HG03521 (cell line): ENCODE data around the gene ZNF770.
"Not testable (repeated sequence)": the region's sequence is repeated elsewhere in the genome, so short reads cannot be mapped to it uniquely, and the experiment has no call there.

Experiments
- ATAC-seq: cut with Tn5 transposase; IDR thresholded peaks from one replicate; pipeline ENCODE4 v1.9.1; 2021; ENCODE audit warnings: mild to moderate bottlenecking, moderate library complexity; ENCODE audit not compliant: unreplicated experiment

ZNF770 gene

DNA sequence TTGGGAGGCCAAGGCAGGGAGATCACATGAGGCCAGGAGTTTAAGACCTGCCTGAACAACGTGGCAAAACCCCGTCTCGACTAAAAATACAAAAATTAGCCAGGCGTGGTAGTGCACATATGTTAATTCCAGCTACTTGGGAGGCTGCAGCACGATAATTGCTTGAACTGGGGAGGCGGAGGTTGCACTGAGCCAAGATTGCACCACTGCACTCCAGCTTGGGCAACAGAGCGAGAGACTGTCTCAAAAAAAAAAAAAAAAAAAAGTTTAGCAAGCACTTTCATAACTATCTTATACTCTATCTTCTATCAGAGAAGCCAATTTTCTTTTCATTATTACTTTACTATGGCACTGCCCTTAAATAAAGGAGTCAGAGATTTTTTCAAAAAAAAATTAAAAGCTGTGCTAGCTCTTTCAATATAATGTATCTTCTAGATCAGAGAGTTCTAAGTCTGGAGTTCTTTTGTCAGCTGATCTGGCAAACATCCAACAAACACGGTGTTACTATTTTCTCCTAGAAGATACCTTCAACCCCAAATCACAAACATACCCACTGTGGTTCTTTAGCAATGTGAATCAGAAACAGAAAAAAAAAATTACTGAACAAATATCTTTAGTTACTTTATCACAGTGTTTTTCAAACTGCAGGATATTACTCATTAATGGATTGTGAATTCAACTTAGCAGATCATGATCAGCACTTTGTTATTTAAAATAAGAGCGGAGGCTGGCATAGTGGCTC, 3.0 kb downstream of the ZNF770 start:
- no peak for ATAC-seq

DNA sequence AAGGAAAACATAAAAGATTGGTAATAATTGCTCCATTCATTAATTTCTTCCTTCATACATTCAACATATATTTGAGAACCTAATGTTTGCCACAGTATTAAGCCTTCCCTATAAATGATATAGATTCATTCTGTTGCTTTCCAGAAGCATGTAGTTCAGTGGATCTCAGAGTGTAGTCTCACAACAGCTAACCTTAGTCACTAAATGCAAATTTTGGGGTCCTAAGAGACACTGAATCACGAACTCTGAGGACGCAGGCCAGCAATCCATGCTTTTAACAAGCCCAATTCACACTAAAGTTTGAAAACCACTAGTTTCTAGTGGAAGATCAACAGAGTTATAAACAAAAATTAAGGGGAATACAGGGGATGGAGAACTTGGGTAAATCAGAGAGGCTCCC, 11.3 kb downstream of the ZNF770 start:
- no peak for ATAC-seq

DNA sequence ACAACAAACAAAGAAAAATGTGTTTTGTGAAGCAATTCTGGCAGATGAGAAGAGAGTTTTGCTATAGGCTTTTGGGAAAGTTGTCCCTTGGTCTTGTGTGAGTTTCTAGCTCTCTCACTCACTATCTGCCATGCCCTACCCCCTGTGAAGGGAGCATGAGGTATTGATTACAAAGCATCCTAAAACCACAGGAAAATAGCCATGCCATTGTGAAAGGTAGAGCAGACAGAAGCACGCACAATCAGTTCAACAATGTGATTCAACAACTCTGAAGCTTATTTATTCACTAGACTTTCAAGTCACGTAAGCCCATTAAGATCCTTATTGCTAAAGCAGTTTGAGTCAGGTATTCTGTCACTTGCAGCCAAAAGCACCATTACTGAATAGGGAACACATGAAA, 12.0 kb downstream of the ZNF770 start:
- ATAC-seq: no peak

DNA sequence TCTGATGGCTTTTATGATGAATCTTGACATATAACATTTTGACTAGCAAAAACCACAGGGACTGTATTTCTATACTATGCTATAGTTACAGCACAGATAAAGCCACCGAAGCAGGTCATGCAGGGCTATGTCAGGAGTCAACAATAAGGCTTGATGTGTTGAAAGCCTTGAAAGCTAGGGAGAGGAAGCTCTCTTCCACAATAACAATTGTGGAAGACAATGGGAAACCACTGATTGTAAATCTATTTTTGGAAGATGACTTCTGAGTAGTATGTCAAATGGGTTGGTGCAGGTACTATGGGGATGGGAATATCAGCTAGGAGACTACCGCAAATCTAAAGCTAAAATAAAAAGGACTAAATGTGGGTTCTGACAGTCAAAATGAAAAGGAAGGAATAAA, 14.6 kb downstream of the ZNF770 start:
- no peak for ATAC-seq

DNA sequence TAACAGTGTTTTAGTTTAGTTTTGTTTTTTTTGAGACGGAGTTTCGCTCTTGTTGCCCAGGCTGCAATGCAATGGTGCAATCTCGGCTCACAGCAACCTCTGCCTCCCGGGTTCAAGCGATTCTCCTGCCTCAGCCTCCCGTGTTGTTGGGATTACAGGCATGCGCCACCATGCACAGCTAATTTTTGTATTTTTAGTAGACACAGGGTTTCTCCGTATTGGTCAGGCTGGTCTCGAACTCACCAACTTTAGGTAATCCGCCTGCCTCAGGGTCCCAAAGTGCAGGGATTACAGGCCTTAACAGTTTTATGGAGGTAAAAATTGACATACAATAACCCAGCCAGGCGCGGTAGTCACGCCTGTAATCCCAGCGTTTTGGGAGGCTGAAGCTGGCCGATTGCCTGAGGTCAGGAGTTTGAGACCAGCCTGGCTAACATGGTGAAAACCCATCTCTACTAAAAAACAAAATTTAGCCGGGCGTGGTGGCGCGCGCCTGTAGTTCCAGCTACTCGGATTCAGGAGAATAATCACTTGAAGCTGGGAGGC, 17.9 kb downstream of the ZNF770 start:
- peak; percentile 6 for ATAC-seq

DNA sequence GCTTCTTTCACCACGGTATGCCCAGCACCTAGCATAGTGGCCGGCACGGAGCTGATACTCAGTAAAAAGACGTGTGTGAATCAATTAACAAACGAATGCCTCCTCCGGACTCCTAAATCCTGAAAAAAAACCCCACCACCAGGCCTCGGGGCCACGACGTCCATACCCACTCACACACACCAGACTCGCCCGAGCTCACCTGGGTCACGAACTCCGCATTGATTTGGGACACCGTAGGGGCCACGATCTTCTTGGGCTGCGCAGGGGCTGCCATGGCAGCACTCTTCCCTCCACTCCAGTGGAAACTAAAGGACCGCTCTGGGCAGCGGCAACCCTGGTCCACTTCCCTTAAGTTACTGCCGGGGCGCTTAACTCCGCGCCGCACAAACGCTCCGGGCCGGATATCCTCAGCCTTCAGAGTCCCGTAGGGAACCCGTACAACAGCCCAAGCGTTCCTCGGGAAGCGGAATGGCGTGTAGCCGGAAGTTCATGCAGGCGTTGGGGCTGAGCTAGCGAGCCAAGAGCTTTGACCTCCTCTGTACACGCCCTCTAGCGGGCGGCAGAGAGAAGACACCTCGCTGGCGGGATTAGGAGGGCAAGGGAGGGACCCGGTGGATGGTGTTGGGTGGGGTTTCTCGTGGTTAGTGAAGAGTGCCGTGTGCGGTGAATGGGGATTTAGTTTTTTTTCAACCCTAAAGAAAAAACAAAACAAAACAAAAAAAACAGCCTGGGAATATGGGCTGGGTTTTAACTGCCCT, 18.6 kb downstream of the ZNF770 start, which contains the start of gene AQR:
TSS of gene AQR (minus strand) at position 403 of the 758 bp plus-strand sequence. CDS start at position 274, 129 bp downstream.
- peak; percentile 99 for ATAC-seq

DNA sequence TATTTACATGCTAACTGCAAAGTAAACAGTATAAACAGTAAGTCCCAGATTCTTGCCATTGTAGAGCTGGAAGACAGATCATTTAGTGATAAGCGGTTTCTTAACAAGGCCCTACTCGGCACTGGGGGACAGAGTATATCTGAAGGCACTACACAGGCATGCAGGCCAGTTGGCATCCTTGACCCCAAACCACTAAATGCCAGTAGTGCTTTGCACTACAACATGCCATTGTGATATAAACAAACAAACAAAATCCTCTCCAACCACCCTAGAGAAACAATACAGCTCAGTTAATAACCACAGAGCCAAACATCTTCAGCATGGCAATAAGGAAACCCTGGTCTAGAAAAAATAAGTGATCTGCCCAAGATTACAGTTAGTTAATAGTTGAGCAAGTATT, 23.8 kb downstream of the ZNF770 start:
- no peak for ATAC-seq

DNA sequence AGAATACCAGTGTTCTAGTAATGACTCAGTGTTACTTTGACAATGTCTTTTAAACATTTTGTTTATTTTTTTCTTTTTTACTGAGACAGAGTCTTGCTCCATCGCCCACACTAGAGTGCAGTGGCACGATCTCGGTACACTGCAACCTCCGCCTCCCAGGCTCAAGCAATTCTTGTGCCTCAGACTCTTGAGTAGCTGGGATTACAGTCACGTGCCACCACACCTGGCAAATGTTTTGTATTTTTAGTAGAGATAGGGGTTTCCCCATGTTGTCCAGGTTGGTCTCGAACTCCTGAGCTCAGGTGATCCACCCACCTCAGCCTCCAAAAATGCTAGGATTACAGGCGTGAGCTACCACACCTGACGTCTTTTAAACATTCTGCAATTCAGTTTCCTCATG, 34.2 kb downstream of the ZNF770 start:
- ATAC-seq: no peak

DNA sequence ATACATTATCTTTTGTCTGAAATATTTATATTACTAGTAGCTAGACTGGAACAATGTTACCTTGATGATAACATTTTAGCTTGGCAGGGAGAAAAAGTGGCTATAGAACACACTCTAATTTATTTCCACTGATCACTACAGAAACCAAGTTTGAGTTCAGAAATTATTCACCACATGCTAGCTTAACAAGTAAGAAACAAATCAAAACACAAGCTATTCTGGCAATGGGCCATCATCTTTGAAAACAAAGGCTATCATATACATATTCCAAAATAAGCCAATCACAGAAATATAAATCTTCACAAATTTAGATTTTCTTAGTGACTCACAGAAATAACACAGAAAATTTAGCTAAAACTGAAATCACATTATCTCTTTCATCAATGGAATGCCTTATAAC, 35.6 kb downstream of the ZNF770 start:
- no peak for ATAC-seq

DNA sequence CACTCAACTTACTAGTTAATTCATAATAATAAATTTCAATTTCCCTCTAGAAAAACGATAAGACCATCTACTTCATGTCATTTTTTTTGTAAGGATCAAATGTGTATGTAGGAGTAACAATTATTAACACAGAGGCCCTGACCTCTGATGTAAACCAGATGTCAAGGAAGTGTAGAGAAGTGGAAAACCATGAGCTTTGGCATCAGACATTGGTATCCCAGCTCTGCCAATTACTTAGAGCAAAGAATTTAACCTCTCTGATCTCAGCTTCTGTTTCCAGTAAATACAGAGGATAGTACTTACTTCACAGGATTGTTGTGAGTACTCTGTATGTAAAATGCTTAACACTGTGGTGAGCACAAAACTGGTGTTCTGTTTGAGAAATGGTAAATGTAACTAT, 36.1 kb downstream of the ZNF770 start:
- no peak for ATAC-seq

DNA sequence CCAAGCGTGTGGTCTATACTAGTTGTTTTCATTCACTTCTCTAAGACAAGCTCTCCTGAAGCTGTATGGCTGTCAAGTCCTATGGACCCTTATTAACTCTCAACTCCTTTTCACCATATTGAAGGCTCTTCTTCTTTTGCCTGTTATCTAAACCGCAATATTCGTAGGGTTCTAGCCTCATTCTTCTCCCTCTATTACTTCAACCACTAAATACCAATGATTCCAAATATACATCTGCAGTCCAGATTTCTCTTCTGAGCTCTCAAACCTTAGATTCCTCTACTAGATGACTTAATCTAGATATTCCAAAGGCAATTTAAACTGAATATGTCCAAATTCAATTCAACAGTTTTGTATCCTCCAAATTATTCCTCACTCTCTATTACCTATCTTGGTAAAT, 43.2 kb downstream of the ZNF770 start:
- ATAC-seq: no peak

DNA sequence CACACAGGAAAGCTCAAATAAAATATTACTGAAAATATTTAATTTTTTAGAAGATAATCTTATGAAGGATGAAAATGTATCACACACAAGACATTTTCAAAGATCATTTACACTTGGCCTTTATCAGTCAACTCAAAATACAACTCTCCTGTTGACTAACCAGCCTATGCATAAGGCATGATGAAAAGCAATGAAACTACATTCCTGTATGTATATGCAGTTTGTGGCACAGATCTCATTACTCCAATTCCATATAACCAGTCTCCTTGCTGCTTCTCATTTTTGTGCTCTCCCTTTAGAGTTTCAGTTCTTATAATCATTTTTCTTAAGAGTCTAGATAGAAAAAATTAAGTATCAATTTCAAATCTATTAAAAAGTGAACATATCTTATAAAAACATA, 44.4 kb downstream of the ZNF770 start:
- no peak for ATAC-seq

DNA sequence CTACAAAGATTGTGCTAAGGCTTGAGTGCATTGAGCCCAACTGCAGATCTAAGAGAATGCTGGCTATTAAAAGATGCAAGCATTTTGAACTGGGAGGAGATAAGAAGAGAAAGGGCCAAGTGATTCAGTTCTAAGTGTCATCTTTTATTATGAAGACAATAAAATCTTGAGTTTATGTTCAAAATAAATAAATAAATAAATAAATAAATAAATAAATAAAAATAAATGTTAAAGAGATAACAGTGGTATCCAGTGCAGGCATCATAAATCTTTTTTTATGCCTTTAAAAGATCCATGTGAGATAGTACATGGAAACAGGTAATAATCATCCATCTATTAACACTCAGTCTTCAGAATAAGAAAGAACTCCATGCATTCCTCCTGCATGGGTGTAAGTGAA, 44.8 kb downstream of the ZNF770 start:
- ATAC-seq: not testable (repeated sequence)

DNA sequence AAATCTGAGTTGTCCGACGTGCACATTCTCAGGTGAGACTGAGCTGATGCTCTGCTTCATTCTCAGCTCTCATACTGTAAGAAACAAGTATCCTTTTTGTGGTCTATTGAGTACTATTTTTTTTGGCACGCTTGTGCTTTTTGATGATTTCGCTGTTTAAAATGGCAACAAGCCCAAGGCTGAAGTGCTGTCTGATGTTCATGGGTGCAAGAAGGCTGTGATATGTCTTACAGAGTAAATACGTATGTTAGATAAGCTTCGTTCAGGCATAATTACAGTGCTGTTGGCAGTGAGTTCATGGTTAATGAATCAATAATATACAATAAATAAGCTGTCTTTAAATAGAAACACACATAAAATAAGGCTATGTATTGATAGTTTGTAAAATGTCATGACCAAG, 45.7 kb downstream of the ZNF770 start:
- no peak for ATAC-seq

DNA sequence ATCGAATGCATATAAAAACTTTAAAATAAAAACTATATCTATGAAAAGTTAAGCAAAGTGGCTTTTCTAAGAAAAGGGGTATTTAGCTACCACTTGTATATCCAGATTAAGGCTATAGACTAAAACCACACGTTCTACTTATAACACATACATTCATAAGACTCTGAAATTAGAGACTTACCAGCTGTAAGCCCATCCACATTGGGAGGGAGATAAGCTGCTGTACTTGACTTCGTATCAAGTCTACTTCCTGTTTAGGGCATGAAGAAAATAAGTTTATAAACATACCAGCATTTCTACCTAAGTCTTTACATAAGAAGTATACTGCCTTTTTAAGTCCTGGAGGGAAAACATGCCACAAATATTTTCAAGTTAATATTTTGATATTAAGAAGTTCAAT, 46.3 kb downstream of the ZNF770 start:
- no peak for ATAC-seq

DNA sequence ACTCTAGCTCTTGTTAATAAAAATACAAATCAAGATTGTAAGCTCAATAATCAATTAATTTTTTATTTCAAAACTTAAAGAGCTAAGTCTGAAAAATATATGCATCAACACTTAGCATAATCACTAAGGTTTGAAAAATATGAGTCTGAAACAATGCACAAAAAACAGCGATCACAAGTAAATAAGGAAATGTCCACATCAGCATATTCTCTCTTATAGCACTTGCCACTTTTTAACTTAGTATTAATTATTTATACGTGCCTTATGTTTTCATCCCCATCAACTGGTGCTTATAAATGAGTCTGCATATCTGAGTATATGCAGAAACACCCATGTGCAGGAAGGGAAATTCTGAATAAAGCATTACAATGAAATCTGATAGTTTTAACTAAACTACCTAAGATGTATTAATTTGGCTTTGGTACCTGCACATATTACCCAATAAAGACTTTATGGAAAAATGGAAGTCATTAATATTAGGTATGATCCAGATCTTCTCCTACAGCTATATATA, 46.8 kb downstream of the ZNF770 start:
- ATAC-seq: no peak

DNA sequence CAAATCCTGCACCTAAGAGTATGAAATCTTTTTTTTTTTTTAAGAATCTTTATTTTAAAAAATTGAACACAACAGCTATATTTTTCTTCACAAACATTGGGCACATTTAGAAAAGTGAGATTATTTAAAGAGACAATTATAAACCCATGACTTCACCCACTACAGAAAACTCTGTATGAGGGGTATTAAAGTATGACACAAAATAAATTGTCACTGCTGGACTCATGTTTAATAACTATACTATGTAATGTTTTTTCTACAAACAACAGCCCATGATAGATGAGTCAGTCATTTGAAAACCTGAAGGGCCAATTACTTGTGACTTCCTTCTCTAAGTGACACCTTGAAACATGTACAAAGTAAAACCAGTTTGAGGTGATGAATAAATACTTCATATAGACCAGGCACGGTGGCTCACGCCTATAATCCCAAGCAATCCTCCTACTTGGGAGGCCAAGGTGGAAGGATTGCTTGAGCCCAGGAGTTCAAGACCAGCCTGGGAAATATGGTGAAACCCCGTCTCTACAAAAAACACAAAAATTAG, 54.6 kb downstream of the ZNF770 start:
- ATAC-seq: no peak

DNA sequence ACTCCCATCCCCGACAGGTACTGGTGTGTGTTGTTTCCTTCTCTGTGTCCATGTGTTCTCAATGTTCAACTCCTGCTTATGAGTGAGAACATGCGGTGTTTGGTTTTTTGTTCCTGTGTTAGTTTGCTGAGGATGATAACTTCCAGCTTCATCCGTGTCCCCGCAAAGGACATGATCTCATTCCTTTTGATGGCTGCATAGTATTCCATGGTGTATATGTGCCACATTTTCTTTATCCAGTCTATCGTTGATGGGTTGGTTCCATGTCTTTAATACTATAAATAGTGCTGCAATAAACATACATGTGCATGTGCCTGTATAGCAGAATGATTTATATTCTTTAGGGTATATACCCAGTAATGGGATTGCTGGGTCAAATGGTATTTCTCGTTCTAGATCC, 59.7 kb downstream of the ZNF770 start:
- ATAC-seq: not testable (repeated sequence)
